HG02870 (cell line): ENCODE data around the gene KMT2C.

Experiments used
- ATAC-seq: cut with Tn5 transposase; IDR thresholded peaks from one replicate; pipeline ENCODE4 v1.9.1; 2021; ENCODE audit warnings: mild to moderate bottlenecking, moderate library complexity; ENCODE audit not compliant: unreplicated experiment

KMT2C gene

GRCh38 chr7:152152267-152152666, 283.5 kb downstream of the KMT2C start:
- no peak for ATAC-seq

GRCh38 chr7:152149363-152149762, 286.4 kb downstream of the KMT2C start:
- ATAC-seq: no peak

GRCh38 chr7:152148706-152149105, 287.1 kb downstream of the KMT2C start:
- ATAC-seq: no peak

- no peak for ATAC-seq
These were observed 289.8 kb downstream of the KMT2C start for GRCh38 chr7:152145853-152146466.

- ATAC-seq: no peak
These were observed 291.1 kb downstream of the KMT2C start for GRCh38 chr7:152144557-152145245.

- no peak for ATAC-seq
These were observed 292.7 kb downstream of the KMT2C start for GRCh38 chr7:152142976-152143595.

- ATAC-seq: no peak
These were observed 295.2 kb downstream of the KMT2C start for GRCh38 chr7:152140560-152140959.

- ATAC-seq: no peak
These were observed 295.7 kb downstream of the KMT2C start for GRCh38 chr7:152140067-152140466.

- ATAC-seq: no peak
These were observed 298.3 kb downstream of the KMT2C start for GRCh38 chr7:152137476-152138025.

- no peak for ATAC-seq
These were observed 299.1 kb downstream of the KMT2C start for GRCh38 chr7:152136686-152137085.

- no peak for ATAC-seq
These were observed 302.0 kb downstream of the KMT2C start for GRCh38 chr7:152133804-152134203.

GRCh38 chr7:152132812-152133211, 303.0 kb downstream of the KMT2C start:
- no peak for ATAC-seq

- no peak for ATAC-seq
These were observed 303.8 kb downstream of the KMT2C start for GRCh38 chr7:152131981-152132494.

GRCh38 chr7:152130658-152131590, 304.9 kb downstream of the KMT2C start:
- ATAC-seq: no peak

- ATAC-seq: no peak
These were observed 306.1 kb downstream of the KMT2C start for GRCh38 chr7:152129682-152130081.

GRCh38 chr7:152128741-152129461, 306.9 kb downstream of the KMT2C start:
- ATAC-seq: no peak

- no peak for ATAC-seq
These were observed 307.6 kb downstream of the KMT2C start for GRCh38 chr7:152128252-152128651.

GRCh38 chr7:152127229-152127628, 308.6 kb downstream of the KMT2C start:
- no peak for ATAC-seq

GRCh38 chr7:152126741-152127140, 309.1 kb downstream of the KMT2C start:
- ATAC-seq: no peak

GRCh38 chr7:152122540-152122939, 313.3 kb downstream of the KMT2C start:
- no peak for ATAC-seq
